Panc1 (cell line): Measurements from ENCODE around the gene LTO1.

Source experiments
- SIN3A ChIP-seq: IDR thresholded peaks from 2 replicates; pipeline ENCODE4 v1.6.1; 2012; ENCODE audit warnings: low read depth, mild to moderate bottlenecking, low read length, moderate library complexity, borderline replicate concordance; ENCODE audit not compliant: insufficient read depth
- TF ChIP-seq, protein P1 (sequence below): fragments of 450-650 bp; IDR thresholded peaks from 2 replicates; pipeline ENCODE4 v1.5.1; 2017; ENCODE audit warnings: mild to moderate bottlenecking
- TF ChIP-seq, protein P2 (sequence below), 2 experiments: IDR thresholded peaks; 2 replicates each; pipeline ENCODE4 v1.6.1; 2011 to 2012; ENCODE audit warnings: low read depth in 2 of 2, control low read depth in 1 of 2, low read length in 1 of 2, mild to moderate bottlenecking in 1 of 2, moderate library complexity in 1 of 2; ENCODE audit not compliant: insufficient read depth in 1 of 2

DNA sequence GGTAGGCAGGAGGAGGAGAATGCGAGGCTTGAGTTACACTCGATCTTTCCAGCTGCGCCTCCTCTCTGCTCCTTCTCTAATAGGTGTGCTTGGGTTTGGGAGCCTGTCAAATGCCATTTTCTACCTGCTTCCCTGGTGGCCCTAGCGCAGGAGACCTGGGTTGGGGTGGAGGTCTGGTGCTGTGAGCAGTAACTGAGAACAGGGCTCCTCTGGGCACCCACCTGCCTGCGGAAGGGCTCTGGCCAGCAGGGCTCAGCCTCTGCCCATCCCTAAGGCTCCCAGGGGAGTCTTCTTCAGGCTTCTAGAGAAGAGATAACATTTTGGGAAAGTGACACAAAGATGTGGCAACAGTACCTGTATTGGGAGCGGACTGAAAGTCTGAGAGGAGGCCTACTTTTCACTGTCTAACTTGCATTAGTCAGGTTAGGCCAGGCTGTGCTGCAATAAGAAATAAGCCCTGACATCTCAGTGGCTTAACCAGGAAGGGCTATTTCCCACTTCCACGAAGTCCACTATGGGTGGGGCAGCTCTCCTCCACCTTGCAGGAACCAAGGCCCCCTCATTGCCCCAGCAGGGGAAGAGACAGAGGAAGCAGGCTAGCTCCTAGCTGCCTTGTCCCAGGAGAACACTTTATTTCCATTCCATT is 7.7 kb upstream of the LTO1 start:
- TF ChIP-seq, protein P1, sequence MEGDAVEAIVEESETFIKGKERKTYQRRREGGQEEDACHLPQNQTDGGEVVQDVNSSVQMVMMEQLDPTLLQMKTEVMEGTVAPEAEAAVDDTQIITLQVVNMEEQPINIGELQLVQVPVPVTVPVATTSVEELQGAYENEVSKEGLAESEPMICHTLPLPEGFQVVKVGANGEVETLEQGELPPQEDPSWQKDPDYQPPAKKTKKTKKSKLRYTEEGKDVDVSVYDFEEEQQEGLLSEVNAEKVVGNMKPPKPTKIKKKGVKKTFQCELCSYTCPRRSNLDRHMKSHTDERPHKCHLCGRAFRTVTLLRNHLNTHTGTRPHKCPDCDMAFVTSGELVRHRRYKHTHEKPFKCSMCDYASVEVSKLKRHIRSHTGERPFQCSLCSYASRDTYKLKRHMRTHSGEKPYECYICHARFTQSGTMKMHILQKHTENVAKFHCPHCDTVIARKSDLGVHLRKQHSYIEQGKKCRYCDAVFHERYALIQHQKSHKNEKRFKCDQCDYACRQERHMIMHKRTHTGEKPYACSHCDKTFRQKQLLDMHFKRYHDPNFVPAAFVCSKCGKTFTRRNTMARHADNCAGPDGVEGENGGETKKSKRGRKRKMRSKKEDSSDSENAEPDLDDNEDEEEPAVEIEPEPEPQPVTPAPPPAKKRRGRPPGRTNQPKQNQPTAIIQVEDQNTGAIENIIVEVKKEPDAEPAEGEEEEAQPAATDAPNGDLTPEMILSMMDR: no peak
- TF ChIP-seq, protein P2, sequence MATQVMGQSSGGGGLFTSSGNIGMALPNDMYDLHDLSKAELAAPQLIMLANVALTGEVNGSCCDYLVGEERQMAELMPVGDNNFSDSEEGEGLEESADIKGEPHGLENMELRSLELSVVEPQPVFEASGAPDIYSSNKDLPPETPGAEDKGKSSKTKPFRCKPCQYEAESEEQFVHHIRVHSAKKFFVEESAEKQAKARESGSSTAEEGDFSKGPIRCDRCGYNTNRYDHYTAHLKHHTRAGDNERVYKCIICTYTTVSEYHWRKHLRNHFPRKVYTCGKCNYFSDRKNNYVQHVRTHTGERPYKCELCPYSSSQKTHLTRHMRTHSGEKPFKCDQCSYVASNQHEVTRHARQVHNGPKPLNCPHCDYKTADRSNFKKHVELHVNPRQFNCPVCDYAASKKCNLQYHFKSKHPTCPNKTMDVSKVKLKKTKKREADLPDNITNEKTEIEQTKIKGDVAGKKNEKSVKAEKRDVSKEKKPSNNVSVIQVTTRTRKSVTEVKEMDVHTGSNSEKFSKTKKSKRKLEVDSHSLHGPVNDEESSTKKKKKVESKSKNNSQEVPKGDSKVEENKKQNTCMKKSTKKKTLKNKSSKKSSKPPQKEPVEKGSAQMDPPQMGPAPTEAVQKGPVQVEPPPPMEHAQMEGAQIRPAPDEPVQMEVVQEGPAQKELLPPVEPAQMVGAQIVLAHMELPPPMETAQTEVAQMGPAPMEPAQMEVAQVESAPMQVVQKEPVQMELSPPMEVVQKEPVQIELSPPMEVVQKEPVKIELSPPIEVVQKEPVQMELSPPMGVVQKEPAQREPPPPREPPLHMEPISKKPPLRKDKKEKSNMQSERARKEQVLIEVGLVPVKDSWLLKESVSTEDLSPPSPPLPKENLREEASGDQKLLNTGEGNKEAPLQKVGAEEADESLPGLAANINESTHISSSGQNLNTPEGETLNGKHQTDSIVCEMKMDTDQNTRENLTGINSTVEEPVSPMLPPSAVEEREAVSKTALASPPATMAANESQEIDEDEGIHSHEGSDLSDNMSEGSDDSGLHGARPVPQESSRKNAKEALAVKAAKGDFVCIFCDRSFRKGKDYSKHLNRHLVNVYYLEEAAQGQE (IDR thresholded peaks at IDR 0.05; ENCODE audit: insufficient read depth in 1 of 2, low read depth in 2 of 2, low read length in 1 of 2): no peak
- no peak for TF ChIP-seq SIN3A
